BE2C (cell line): ENCODE results near the gene KIF18B.

ENCODE experiments used
- DNase-seq: peaks from one replicate; pipeline ENCODE4 v3.0.0-alpha.2; 2020
- H3K27me3 ChIP-seq: fragments of 250-450 bp; sonication (Bioruptor Pico); 2 replicates; pipeline ENCODE4 v1.5.1; 2020; ENCODE audit warnings: mild to moderate bottlenecking
- H3K36me3 ChIP-seq: fragments of 250-450 bp; sonication (Bioruptor Pico); 2 replicates; pipeline ENCODE4 v1.5.1; 2020; ENCODE audit warnings: mild to moderate bottlenecking
- H3K4me1 ChIP-seq: fragments of 250-450 bp; sonication (Bioruptor Pico); 2 replicates; pipeline ENCODE4 v1.5.1; 2020
- H3K4me3 ChIP-seq: 2 replicates; pipeline ENCODE4 v1.5.1; 2011; ENCODE audit warnings: low read depth, low read length
- H3K9me3 ChIP-seq: fragments of 250-450 bp; sonication (Bioruptor Pico); 2 replicates; pipeline ENCODE4 v1.5.1; 2020
- TF ChIP-seq, protein P1 (sequence below): IDR thresholded peaks from 2 replicates; pipeline ENCODE4 v1.5.1; 2012; ENCODE audit warnings: mild to moderate bottlenecking, low read depth, low read length

KIF18B gene

DNA sequence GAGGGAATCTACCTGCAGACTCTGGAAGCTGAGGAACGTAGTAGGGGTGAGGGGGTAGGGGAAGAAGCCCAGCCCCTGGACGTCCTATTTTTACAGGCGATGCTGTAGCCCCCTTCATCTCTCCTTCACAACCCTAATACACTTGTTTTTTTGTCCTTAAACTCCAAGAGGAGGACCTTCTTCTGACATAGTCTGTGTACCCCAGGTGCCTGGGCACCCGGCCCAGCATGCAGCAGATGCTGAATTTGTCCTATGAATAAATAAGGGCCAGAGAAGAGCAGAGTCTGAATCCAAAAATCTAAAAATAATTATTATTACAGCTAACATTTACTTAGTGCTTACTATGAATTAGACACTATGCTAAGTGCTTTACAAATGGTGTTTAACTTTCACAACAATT, 5.1 kb downstream of the KIF18B start:
- peaks cover 74% of the 10 kb centered on the region for H3K36me3 ChIP-seq
- TF ChIP-seq, protein P1, sequence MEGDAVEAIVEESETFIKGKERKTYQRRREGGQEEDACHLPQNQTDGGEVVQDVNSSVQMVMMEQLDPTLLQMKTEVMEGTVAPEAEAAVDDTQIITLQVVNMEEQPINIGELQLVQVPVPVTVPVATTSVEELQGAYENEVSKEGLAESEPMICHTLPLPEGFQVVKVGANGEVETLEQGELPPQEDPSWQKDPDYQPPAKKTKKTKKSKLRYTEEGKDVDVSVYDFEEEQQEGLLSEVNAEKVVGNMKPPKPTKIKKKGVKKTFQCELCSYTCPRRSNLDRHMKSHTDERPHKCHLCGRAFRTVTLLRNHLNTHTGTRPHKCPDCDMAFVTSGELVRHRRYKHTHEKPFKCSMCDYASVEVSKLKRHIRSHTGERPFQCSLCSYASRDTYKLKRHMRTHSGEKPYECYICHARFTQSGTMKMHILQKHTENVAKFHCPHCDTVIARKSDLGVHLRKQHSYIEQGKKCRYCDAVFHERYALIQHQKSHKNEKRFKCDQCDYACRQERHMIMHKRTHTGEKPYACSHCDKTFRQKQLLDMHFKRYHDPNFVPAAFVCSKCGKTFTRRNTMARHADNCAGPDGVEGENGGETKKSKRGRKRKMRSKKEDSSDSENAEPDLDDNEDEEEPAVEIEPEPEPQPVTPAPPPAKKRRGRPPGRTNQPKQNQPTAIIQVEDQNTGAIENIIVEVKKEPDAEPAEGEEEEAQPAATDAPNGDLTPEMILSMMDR: no peak

DNA sequence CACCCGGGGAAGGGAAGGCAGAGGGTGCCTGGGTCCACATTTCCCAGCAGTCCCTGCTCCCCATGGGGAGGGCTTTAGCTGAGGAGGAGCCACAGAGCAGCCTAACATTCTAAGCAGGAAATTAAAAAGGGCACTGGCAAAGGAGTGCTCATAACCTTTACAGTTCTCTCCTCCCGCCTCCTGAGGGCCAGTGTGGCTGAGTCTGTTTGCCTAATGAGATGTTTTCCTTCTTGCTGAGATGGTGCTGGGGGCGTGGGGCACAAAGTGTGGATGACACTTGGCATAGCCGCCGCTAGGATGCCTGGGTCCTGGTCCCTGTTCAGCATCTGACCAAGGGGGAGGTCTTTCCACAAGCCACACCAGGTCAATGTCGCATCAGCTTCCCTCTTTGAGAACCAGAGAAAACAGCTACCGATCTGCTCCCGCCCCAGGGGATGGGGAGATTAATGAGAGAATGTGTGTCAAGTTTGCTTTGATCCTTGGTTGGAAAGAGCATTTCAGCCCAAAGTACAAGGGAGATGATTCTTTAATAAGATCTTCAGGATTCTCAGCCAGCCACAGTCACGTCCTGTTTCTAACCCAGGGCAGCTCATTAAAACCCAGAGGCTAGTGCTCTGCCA, 5.8 kb downstream of the KIF18B start:
- no peaks in the 10 kb centered on the region for H3K27me3 ChIP-seq
- no peaks in the 10 kb centered on the region for H3K9me3 ChIP-seq
- H3K4me1 ChIP-seq: peaks cover 5% of the 10 kb centered on the region
- H3K36me3 ChIP-seq: peaks cover 81% of the 10 kb centered on the region
- TF ChIP-seq, protein P1: no peak
- H3K4me3 ChIP-seq: no peak overlapping the region
- DNase-seq: no peak

More for the DNA sequence above, 5.1 kb downstream of the KIF18B start:
- DNase-seq: no peak
- no peaks in the 10 kb centered on the region for H3K9me3 ChIP-seq
- H3K27me3 ChIP-seq: no peaks in the 10 kb centered on the region
- no peak overlapping the region for H3K4me3 ChIP-seq
- H3K4me1 ChIP-seq: peaks cover 5% of the 10 kb centered on the region

DNA sequence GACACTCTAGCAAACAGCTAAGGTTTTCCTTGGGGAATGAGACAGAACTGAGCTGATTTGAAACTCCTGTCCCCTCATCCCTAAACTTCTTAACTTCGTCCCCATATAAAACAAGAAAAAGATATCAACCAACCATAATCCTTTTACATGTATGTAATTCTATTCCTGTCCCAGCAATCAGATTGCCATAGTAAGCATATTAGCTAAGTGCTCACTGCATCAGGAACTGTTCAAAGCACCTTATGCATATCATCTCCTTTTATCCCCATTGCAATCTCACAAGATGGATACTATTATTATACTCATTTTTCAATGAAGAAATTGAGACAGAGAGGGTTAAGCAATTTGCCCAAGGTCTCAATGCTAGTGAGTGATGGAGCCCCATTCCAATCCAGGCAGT, 6.8 kb downstream of the KIF18B start:
- peaks cover 5% of the 10 kb centered on the region for H3K4me1 ChIP-seq
- DNase-seq: no peak
- no peaks in the 10 kb centered on the region for H3K9me3 ChIP-seq
- H3K4me3 ChIP-seq: no peak overlapping the region
- TF ChIP-seq, protein P1: no peak
- no peaks in the 10 kb centered on the region for H3K27me3 ChIP-seq
- H3K36me3 ChIP-seq: peaks cover 86% of the 10 kb centered on the region

DNA sequence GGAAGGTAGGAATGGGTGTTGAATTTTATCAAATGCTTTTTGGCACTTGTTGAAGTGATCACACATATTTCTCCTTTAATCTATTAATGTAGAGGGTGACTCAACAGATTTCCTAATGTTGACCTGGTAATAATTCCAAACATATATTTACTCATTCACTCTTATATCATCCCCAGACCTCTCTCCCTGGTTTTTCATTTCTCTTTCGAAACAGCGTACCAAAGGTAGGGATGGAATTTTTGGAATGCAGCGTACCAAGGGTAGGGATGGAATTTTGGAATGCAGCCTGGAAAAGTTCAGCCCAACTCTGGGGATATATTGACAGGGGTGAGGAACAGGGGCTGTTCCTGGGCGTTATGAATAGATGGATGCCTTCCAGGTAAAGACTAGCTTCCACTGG, 7.3 kb downstream of the KIF18B start:
- DNase-seq: no peak
- TF ChIP-seq, protein P1: no peak

DNA sequence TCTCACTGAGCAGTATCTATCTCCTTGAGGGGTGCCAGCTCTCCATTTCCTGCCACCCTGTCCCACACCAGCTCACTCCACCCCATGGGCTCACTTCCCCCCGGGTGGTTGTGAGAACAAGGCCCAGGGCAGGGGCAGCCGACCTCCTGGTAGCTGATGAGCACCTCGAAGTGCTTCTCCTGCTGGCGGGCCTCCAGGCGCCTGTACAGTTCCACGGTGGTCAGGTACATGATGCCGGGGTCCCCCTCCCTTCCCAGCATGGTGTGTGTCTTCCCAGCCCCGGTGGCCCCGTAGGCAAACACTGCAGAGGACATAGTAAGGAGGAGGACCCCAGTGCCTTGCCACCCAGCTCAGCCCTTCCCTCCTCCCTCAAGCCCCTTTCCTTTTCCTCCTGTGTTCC, 12.5 kb downstream of the KIF18B start:
- Histone ChIP-seq H3K4me3 (no peak overlapping the region), H3K4me1 (peaks cover 6% of the 10 kb centered on the region; the same call in 1 of the 2 replicates), H3K9me3 (no peaks in the 10 kb centered on the region), H3K36me3 (peaks cover 92% of the 10 kb centered on the region), H3K27me3 (no peaks in the 10 kb centered on the region)
- no peak for DNase-seq
- TF ChIP-seq, protein P1: no peak

More for the DNA sequence above, 7.3 kb downstream of the KIF18B start:
- Histone ChIP-seq H3K36me3 (peaks cover 88% of the 10 kb centered on the region), H3K9me3 (no peaks in the 10 kb centered on the region), H3K4me1 (peaks cover 5% of the 10 kb centered on the region), H3K4me3 (no peak overlapping the region), H3K27me3 (no peaks in the 10 kb centered on the region)

DNA sequence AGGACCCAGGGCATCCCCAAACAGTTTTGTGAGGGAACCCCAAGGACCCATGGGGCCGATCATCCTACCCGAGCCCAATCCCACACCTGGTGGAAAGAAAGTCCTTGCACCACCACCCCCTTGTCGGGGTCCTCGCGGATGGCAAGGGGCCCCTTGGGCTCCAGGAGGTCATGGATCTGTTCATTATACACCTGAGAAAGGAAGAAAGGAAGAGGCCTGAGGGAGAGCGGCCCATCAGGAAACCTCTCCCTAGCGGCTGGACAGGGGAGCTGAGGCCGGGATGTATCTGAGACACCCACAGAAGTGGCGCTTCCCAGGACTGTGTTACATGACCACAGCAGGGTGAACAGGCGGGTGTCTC, 12.8 kb downstream of the KIF18B start:
- no peak overlapping the region for H3K4me3 ChIP-seq
- no peak for DNase-seq
- TF ChIP-seq, protein P1: no peak
- peaks cover 92% of the 10 kb centered on the region for H3K36me3 ChIP-seq
- peaks cover 6% of the 10 kb centered on the region; the same call in 1 of the 2 replicates for H3K4me1 ChIP-seq
- no peaks in the 10 kb centered on the region for H3K27me3 ChIP-seq
- H3K9me3 ChIP-seq: no peaks in the 10 kb centered on the region
